ENCODE measurements around the gene SIPA1L2. TPM values are rescaled to one million over a fixed set of nuclear protein-coding genes. Genes with fewer than 3 reads are reported as not detected.

The SIPA1L2 gene
- total and polyA plus RNA-seq, 2 donors, result 3.2 to 6.4 TPM

DNA sequence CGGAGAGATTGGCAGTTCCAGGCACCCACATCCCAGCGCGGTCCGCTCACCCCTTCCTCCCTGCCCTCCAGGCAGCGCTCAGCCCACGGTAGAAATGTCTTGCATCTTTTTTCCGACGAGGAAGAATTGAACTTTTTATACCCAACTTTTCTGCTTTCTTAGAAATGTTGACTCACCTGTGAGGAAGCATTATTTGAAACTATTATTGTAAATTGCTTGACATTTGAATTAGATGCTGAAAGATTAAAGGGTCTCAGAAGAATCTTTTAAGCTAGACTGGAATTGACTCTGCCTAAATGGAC, 912 bp upstream of the SIPA1L2 start:
- H3K4me1 ChIP-seq (ENCODE audit: control insufficient read depth in 2 of 2, insufficient read depth in 2 of 2, low read length in 2 of 2), result peaks cover 4 to 14% of the 10 kb centered on the region in 2 donors
- H3K9me3 ChIP-seq (ENCODE audit: control insufficient read depth in 2 of 2, insufficient read depth in 1 of 2, low read length in 1 of 2), result no peaks in the 10 kb centered on the region
- H3K4me3 ChIP-seq (ENCODE audit: low read length in 2 of 2), result peak overlapping the region; percentile 61 to 79
- DNase-seq (ENCODE audit: low read depth in 6 of 9, low spot score in 9 of 9), result no peak
- 1% methylated on average over 8 of the region's 8 CpGs for WGBS
- peaks cover 20 to 27% of the 10 kb centered on the region in 2 donors for H3K27me3 ChIP-seq (ENCODE audit: control insufficient read depth in 2 of 2, insufficient read depth in 1 of 2, low read length in 1 of 2)
- H3K36me3 ChIP-seq (ENCODE audit: control insufficient read depth in 2 of 2, insufficient read depth in 2 of 2, low read length in 1 of 2), result no peaks in the 10 kb centered on the region
- H3K27ac ChIP-seq (ENCODE audit: low read depth in 1 of 2, low read length in 1 of 2), result no peak overlapping the region

DNA sequence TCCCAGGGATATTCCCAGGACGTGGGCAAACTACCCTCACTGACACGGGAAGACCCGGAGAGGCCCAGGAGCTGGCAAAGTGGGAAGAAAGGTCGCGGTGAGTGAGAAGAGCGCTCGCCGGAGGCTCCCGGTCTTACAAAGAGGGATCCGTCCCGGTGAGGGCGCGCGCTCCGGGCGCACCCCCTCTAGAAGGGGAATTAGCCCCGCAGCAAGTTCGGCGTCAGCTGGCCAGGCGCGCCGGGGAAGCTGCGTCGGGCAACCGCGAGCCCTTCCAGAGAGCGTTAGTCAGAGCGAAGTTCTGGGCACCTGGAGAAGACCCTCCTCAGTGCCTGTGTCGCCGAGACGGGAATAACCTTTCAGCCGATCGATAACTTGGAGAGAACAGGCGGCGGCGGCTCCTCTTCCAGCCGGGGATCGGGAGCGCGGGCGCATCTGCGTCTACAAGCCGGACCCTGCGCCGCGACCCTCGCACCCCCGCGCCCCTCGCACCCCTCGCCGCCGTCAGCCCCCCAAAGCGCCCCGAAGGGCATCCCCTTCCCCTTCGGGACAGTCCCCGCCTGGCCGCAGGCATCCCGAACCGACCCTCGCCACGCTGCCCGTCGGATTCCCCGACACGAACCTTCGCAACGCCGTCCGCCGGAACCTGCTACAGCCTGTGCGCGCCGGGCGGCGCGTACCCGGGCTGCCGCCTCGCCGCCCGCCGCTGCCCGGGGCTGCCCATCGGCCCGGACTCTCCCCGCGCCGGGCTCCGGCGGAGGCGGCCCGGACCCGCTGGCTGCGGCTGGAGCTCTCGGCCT, 485 bp downstream of the SIPA1L2 start:
- no peaks in the 10 kb centered on the region for H3K36me3 ChIP-seq (ENCODE audit: control insufficient read depth in 2 of 2, insufficient read depth in 2 of 2, low read length in 1 of 2)
- H3K27me3 ChIP-seq (ENCODE audit: control insufficient read depth in 2 of 2, insufficient read depth in 1 of 2, low read length in 1 of 2), result peaks cover 20 to 27% of the 10 kb centered on the region in 2 donors
- H3K4me3 ChIP-seq (ENCODE audit: low read length in 2 of 2), result peak overlapping the region; percentile 38 to 79
- H3K27ac ChIP-seq (ENCODE audit: low read depth in 1 of 2, low read length in 1 of 2), result no peak overlapping the region
- DNase-seq (ENCODE audit: low read depth in 6 of 9, low spot score in 9 of 9), result peak in 3 of 9 donors; percentile 21 to 40 (median 23)
- WGBS, result under 1% methylated on average over 96 of the region's 96 CpGs
- peaks cover 4 to 14% of the 10 kb centered on the region in 2 donors for H3K4me1 ChIP-seq (ENCODE audit: control insufficient read depth in 2 of 2, insufficient read depth in 2 of 2, low read length in 2 of 2)
- no peaks in the 10 kb centered on the region for H3K9me3 ChIP-seq (ENCODE audit: control insufficient read depth in 2 of 2, insufficient read depth in 1 of 2, low read length in 1 of 2)

DNA sequence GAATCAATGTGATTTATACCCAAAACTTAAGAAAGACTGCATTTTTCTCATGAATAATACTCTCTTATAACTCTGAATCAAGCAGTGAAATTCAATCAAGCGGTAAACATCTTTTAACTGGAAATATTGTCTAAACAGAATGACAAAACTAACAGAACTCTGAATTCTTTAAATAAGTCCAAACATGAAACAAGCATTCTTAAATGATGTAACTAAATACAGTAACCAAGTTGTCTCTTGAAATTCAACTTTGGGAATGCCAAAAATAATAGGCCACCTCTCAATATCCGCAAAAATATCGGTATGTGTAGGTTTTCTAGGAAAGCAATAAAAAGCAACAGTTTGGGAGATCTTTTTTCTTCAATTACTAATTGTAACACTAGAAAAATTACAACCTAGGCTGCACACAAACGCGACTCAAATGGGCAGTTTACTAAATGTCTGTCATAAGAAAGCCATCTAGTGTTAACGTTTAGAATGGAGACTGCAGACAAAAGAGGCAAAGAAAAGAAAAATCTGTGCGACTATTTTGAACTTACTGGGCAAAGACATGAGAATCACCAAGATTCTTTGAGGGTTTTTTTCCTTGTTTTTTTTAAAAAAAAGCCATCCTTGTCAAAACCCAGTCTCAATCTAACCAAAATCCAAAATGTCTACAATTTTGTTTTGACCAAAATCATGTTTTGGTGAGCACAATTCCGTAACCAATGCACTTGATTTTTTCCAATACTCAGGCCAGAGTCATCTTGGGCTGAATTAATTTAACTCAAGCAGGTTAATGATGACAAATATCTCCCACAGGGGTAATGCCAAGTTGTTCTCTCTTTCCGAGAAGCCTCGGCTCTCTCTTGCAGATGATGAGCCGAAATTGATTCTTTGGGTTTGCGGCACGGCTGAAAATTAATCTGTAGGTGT, 1.3 kb downstream of the SIPA1L2 start:
- no peaks in the 10 kb centered on the region for H3K36me3 ChIP-seq (ENCODE audit: control insufficient read depth in 2 of 2, insufficient read depth in 2 of 2, low read length in 1 of 2)
- no peak overlapping the region for H3K27ac ChIP-seq (ENCODE audit: low read depth in 1 of 2, low read length in 1 of 2)
- H3K4me1 ChIP-seq (ENCODE audit: control insufficient read depth in 2 of 2, insufficient read depth in 2 of 2, low read length in 2 of 2), result peaks cover 4 to 14% of the 10 kb centered on the region in 2 donors
- 30% methylated on average over 13 of the region's 13 CpGs for WGBS
- peak in 1 of 9 donors; percentile 48 for DNase-seq (ENCODE audit: low read depth in 6 of 9, low spot score in 9 of 9)
- peak overlapping the region; percentile 38 to 79 for H3K4me3 ChIP-seq (ENCODE audit: low read length in 2 of 2)
- H3K27me3 ChIP-seq (ENCODE audit: control insufficient read depth in 2 of 2, insufficient read depth in 1 of 2, low read length in 1 of 2), result peaks cover 20 to 27% of the 10 kb centered on the region in 2 donors
- no peaks in the 10 kb centered on the region for H3K9me3 ChIP-seq (ENCODE audit: control insufficient read depth in 2 of 2, insufficient read depth in 1 of 2, low read length in 1 of 2)

DNA sequence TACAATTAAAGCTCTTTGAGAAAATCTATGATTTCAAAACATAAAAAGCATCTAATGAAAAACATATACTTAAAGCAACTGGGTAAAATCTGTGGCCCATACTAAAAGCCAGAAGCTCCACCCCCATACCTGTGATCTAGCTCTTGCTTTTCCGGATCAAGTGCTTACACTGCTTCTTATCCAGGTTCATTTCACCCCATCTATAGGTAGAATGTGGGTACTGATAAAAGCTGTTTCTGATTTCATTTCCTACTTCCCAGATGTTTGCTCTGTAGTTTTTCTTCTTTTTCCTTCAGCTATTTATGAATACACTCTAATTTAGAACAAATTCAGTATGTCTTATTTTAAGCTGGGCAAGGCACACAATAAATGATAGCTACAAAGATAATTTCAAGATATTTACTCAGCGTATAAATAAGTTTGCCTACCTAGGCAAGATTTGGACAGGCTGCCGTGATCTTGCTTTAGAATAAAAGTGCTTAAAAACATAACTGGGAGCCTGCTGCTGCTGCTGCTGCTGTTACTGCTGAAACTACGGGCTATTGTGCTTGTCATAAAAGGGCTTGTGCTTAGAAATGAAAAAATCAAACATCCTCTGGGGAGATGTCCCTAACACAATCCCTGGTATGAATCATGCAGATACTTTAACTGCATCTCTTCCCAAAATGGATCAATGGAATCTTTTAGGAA, 2.1 kb downstream of the SIPA1L2 start:
- Histone ChIP-seq H3K4me1 (ENCODE audit: control insufficient read depth in 2 of 2, insufficient read depth in 2 of 2, low read length in 2 of 2) (peaks cover 4 to 14% of the 10 kb centered on the region in 2 donors), H3K27ac (ENCODE audit: low read depth in 1 of 2, low read length in 1 of 2) (no peak overlapping the region)

DNA sequence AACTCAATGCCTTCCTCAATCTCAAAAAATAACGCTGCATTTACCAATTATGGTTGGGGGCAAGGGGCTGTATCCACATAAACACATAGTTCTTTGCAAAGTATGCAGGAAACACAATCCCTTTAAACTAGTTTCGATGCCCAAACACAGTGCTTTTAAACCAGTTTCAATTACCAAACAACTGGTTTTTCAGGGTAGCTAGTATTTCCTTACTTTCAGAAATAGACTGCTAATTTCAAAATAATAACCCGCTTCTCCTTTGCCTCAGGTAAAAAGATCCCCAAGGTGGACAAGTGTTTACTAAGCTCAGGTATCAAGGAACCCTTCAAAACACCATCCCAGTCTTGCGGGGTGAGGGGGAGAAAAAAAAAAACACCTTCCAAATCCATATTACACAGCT, 2.8 kb downstream of the SIPA1L2 start:
- Histone ChIP-seq H3K9me3 (ENCODE audit: control insufficient read depth in 2 of 2, insufficient read depth in 1 of 2, low read length in 1 of 2) (no peaks in the 10 kb centered on the region), H3K36me3 (ENCODE audit: control insufficient read depth in 2 of 2, insufficient read depth in 2 of 2, low read length in 1 of 2) (no peaks in the 10 kb centered on the region), H3K4me1 (ENCODE audit: control insufficient read depth in 2 of 2, insufficient read depth in 2 of 2, low read length in 2 of 2) (peaks cover 4 to 14% of the 10 kb centered on the region in 2 donors), H3K27ac (ENCODE audit: low read depth in 1 of 2, low read length in 1 of 2) (no peak overlapping the region), H3K4me3 (ENCODE audit: low read length in 2 of 2) (no peak overlapping the region), H3K27me3 (ENCODE audit: control insufficient read depth in 2 of 2, insufficient read depth in 1 of 2, low read length in 1 of 2) (peaks cover 20 to 27% of the 10 kb centered on the region in 2 donors)
- 85% methylated on average over 4 of the region's 4 CpGs for WGBS
- no peak for DNase-seq (ENCODE audit: low read depth in 6 of 9, low spot score in 9 of 9)

More for the DNA sequence above, 2.1 kb downstream of the SIPA1L2 start:
- no peaks in the 10 kb centered on the region for H3K9me3 ChIP-seq (ENCODE audit: control insufficient read depth in 2 of 2, insufficient read depth in 1 of 2, low read length in 1 of 2)
- peaks cover 20 to 27% of the 10 kb centered on the region in 2 donors for H3K27me3 ChIP-seq (ENCODE audit: control insufficient read depth in 2 of 2, insufficient read depth in 1 of 2, low read length in 1 of 2)
- peak in 4 of 9 donors; percentile 7 to 69 (median 28) for DNase-seq (ENCODE audit: low read depth in 6 of 9, low spot score in 9 of 9)
- no peak overlapping the region for H3K4me3 ChIP-seq (ENCODE audit: low read length in 2 of 2)
- no peaks in the 10 kb centered on the region for H3K36me3 ChIP-seq (ENCODE audit: control insufficient read depth in 2 of 2, insufficient read depth in 2 of 2, low read length in 1 of 2)
- WGBS, result 73% methylated on average over 4 of the region's 4 CpGs

DNA sequence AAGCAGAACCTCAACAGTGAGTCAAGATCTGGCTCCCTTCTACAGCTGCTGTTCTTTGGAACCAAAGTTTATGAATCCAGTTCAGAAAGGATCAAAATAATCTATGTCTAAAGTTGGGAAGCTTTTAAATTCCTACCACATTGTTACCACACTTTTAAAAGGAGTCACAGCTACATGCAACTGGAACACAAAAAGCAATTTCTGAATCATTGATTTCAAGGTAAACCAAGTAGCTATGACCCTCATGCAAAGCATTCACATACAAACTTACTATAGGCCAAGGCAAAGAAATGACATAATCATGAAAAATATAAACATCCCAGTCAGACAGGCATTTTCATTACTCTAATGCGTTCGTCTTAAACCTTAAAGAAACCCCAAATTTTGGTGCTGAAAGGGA, 3.5 kb downstream of the SIPA1L2 start:
- Histone ChIP-seq H3K4me3 (ENCODE audit: low read length in 2 of 2) (no peak overlapping the region), H3K4me1 (ENCODE audit: control insufficient read depth in 2 of 2, insufficient read depth in 2 of 2, low read length in 2 of 2) (peaks cover 4 to 14% of the 10 kb centered on the region in 2 donors)

DNA sequence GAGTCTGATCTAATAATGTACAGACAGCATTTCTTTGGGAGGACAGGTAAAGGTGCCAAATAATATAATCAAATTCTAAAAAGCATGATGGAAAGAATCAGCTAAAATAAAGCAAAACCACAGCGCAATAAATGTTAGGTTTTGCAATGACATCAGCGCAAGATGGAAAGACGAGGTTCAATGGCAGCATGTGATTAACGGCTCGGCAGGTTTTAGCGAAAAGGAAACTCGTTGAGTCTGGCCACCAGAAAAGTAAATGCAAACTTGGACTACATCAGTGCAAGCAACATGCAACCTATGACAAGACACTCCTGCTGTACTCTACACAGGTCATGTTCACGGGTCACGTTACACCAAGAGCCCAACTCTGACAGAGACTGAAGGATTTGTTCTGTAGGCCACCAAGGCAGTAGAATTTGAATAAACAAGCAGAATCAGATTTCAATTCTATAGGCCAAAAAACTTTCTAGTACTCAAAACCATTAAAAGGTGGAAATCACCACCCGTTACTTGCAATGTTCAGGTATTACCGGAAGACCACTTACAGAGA, 4.5 kb downstream of the SIPA1L2 start:
- Histone ChIP-seq H3K4me1 (ENCODE audit: control insufficient read depth in 2 of 2, insufficient read depth in 2 of 2, low read length in 2 of 2) (peaks cover 0 to 6% of the 10 kb centered on the region in 2 donors), H3K9me3 (ENCODE audit: control insufficient read depth in 2 of 2, insufficient read depth in 1 of 2, low read length in 1 of 2) (no peaks in the 10 kb centered on the region), H3K27ac (ENCODE audit: low read depth in 1 of 2, low read length in 1 of 2) (no peak overlapping the region), H3K4me3 (ENCODE audit: low read length in 2 of 2) (no peak overlapping the region), H3K27me3 (ENCODE audit: control insufficient read depth in 2 of 2, insufficient read depth in 1 of 2, low read length in 1 of 2) (peaks cover 20 to 22% of the 10 kb centered on the region in 2 donors), H3K36me3 (ENCODE audit: control insufficient read depth in 2 of 2, insufficient read depth in 2 of 2, low read length in 1 of 2) (no peaks in the 10 kb centered on the region)
- no peak for DNase-seq (ENCODE audit: low read depth in 6 of 9, low spot score in 9 of 9)
- 97% methylated on average over 11 of the region's 11 CpGs for WGBS

More for the DNA sequence above, 3.5 kb downstream of the SIPA1L2 start:
- Histone ChIP-seq H3K27me3 (ENCODE audit: control insufficient read depth in 2 of 2, insufficient read depth in 1 of 2, low read length in 1 of 2) (peaks cover 20 to 27% of the 10 kb centered on the region in 2 donors), H3K9me3 (ENCODE audit: control insufficient read depth in 2 of 2, insufficient read depth in 1 of 2, low read length in 1 of 2) (no peaks in the 10 kb centered on the region), H3K27ac (ENCODE audit: low read depth in 1 of 2, low read length in 1 of 2) (no peak overlapping the region), H3K36me3 (ENCODE audit: control insufficient read depth in 2 of 2, insufficient read depth in 2 of 2, low read length in 1 of 2) (no peaks in the 10 kb centered on the region)
- WGBS, result 82% methylated on average over 2 of the region's 2 CpGs
- DNase-seq (ENCODE audit: low read depth in 6 of 9, low spot score in 9 of 9), result no peak

DNA sequence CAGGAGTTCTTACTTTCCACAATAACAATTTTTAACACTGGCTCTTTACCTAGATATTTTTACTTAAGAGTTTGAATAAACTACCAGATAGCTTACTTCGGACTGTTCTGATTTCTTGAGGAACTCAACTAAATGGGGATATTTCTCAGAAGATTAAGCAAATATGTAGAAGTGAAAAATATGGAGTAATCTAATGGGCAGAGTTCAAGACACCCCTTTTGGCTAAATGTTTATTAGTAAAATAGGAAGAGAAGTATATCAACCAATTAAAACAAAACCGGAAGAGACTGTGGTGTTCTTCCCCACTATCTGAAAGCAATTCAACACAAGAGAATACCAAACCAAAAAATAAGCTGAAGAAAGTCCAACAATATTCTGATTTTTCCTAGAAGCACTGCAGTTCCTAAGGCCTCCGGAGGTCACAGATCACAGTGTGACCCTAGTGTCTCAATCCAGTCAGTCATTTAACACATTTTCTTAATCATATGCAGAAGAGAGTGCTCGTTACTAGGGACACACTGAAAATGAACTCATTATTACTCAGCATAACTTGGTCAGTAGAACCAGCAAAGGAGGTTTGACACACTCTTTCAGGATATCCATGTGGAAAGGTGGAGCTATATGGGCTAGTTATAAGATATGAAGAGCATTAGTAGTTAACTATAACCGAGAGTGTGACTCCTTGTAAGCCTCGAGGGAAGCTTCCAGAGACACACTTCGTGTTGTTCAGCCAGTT, 5.2 kb downstream of the SIPA1L2 start:
- no peak for DNase-seq (ENCODE audit: low read depth in 6 of 9, low spot score in 9 of 9)
- H3K27me3 ChIP-seq (ENCODE audit: control insufficient read depth in 2 of 2, insufficient read depth in 1 of 2, low read length in 1 of 2), result peaks cover 17 to 19% of the 10 kb centered on the region in 2 donors
- 94% methylated on average over 7 of the region's 7 CpGs for WGBS
- no peaks in the 10 kb centered on the region for H3K9me3 ChIP-seq (ENCODE audit: control insufficient read depth in 2 of 2, insufficient read depth in 1 of 2, low read length in 1 of 2)
- H3K4me1 ChIP-seq (ENCODE audit: control insufficient read depth in 2 of 2, insufficient read depth in 2 of 2, low read length in 2 of 2), result peaks cover 0 to 6% of the 10 kb centered on the region in 2 donors
- H3K27ac ChIP-seq (ENCODE audit: low read depth in 1 of 2, low read length in 1 of 2), result no peak overlapping the region
- H3K4me3 ChIP-seq (ENCODE audit: low read length in 2 of 2), result no peak overlapping the region
- no peaks in the 10 kb centered on the region for H3K36me3 ChIP-seq (ENCODE audit: control insufficient read depth in 2 of 2, insufficient read depth in 2 of 2, low read length in 1 of 2)

Measured in thymus (tissue), 11 donors.